HG03520 (cell line): ENCODE data around the gene NANOS1.
"Not testable (repeated sequence)": the region's sequence is repeated elsewhere in the genome, so short reads cannot be mapped to it uniquely, and the experiment has no call there.

Experiments
- ATAC-seq: cut with Tn5 transposase; IDR thresholded peaks from one replicate; pipeline ENCODE4 v1.9.1; 2021; ENCODE audit warnings: mild to moderate bottlenecking, moderate library complexity; ENCODE audit not compliant: unreplicated experiment

Gene NANOS1

GRCh38 chr10:119006451-119007210, 22.9 kb upstream of the NANOS1 start:
- no peak for ATAC-seq

- ATAC-seq, result no peak
Measured at GRCh38 chr10:119007211-119007574, 22.3 kb upstream of the NANOS1 start.

GRCh38 chr10:119020627-119020946, 8.9 kb upstream of the NANOS1 start:
- ATAC-seq, result no peak

- no peak for ATAC-seq
Measured at GRCh38 chr10:119022846-119023552, 6.5 kb upstream of the NANOS1 start.

GRCh38 chr10:119023553-119023868, 6.0 kb upstream of the NANOS1 start:
- no peak for ATAC-seq

GRCh38 chr10:119024882-119025281, 4.6 kb upstream of the NANOS1 start:
- ATAC-seq, result no peak

GRCh38 chr10:119025336-119025735, 4.2 kb upstream of the NANOS1 start:
- no peak for ATAC-seq

GRCh38 chr10:119025776-119026175, 3.7 kb upstream of the NANOS1 start:
- no peak for ATAC-seq

- no peak for ATAC-seq
Measured at GRCh38 chr10:119026301-119027110, 3.0 kb upstream of the NANOS1 start.

GRCh38 chr10:119028445-119028899, 1.0 kb upstream of the NANOS1 start:
- ATAC-seq, result not testable (repeated sequence)

GRCh38 chr10:119028900-119029612, 458 bp upstream of the NANOS1 start:
- peak; percentile 52 for ATAC-seq

GRCh38 chr10:119030421-119031250, 1.1 kb downstream of the NANOS1 start:
- ATAC-seq, result peak; percentile 45

GRCh38 chr10:119031496-119032059, 2.1 kb downstream of the NANOS1 start:
- no peak for ATAC-seq

GRCh38 chr10:119039161-119039560, 9.6 kb downstream of the NANOS1 start:
- ATAC-seq, result no peak

GRCh38 chr10:119041326-119041725, 11.8 kb downstream of the NANOS1 start:
- ATAC-seq, result no peak

- no peak for ATAC-seq
Measured at GRCh38 chr10:119042169-119042568, 12.7 kb downstream of the NANOS1 start.

GRCh38 chr10:119045561-119045960, 16.0 kb downstream of the NANOS1 start:
- ATAC-seq, result no peak

- no peak for ATAC-seq
Measured at GRCh38 chr10:119049361-119049760, 19.8 kb downstream of the NANOS1 start.

- ATAC-seq, result no peak
Measured at GRCh38 chr10:119049777-119050176, 20.3 kb downstream of the NANOS1 start.

- no peak for ATAC-seq
Measured at GRCh38 chr10:119051775-119052174, 22.3 kb downstream of the NANOS1 start.
